HEK293 (cell line): ENCODE measurements around the gene CRTC3.

Source experiments
- CTCF ChIA-PET: fragments of 350-600 bp; formaldehyde crosslinking; extraction: SDS; loops from one replicate; lab custom pipeline; 2021; ENCODE audit warnings: antibody characterized with exemption; lab: Yijun Ruan, JAX
- POLR2A ChIA-PET: fragments of 300-600 bp; formaldehyde crosslinking; extraction: SDS; loops from one replicate; lab custom pipeline; 2020; ENCODE audit warnings: antibody characterized with exemption, inconsistent platforms; lab: Yijun Ruan, JAX
- H3K27ac ChIP-seq: fragments of 200-500 bp; sonication (Bioruptor generic); 2 replicates; pipeline ENCODE4 v1.5.1; 2014; ENCODE audit warnings: low read depth, low read length, control low read depth, inconsistent platforms; ENCODE audit errors: extremely low read depth
- H3K36me3 ChIP-seq, 2 experiments: fragments of 200-500 bp in 1 of 2; sonication (Bioruptor generic) in 1 of 2; 1 replicate in 1 of 2; 2 replicates in 1 of 2; pipeline ENCODE4 v1.5.1; 2014 to 2017; ENCODE audit warnings: inconsistent platforms in 2 of 2, low read length in 2 of 2; ENCODE audit not compliant: control insufficient read depth in 2 of 2, insufficient read depth in 1 of 2
- H3K4me1 ChIP-seq: fragments of 200-500 bp; sonication (Bioruptor generic); 2 replicates; pipeline ENCODE4 v1.5.1; 2014; ENCODE audit warnings: mild to moderate bottlenecking, low read length, inconsistent platforms; ENCODE audit not compliant: control insufficient read depth, insufficient read depth
- H3K4me3 ChIP-seq: 2 replicates; pipeline ENCODE4 v1.5.1; 2011; ENCODE audit warnings: low read depth, mild to moderate bottlenecking, control low read depth, low read length, moderate library complexity
- H3K9me3 ChIP-seq: fragments of 200-500 bp; sonication (Bioruptor generic); 2 replicates; pipeline ENCODE4 v1.5.1; 2014; ENCODE audit warnings: low read depth, low read length, inconsistent platforms; ENCODE audit not compliant: control insufficient read depth, insufficient read depth
- BCL11A ChIP-seq: fragments of 450-650 bp; formaldehyde crosslinking; IDR thresholded peaks from 2 replicates; pipeline ENCODE4 v1.5.1; 2016; ENCODE audit warnings: low read depth, missing biosample characterization, missing genetic modification characterization
- EGR2 ChIP-seq: fragments of 450-650 bp; formaldehyde crosslinking; IDR thresholded peaks from 2 replicates; pipeline ENCODE4 v1.5.1; 2016; ENCODE audit warnings: low read depth, missing biosample characterization, missing genetic modification characterization
- OSR2 ChIP-seq: fragments of 450-650 bp; formaldehyde crosslinking; IDR thresholded peaks from 2 replicates; pipeline ENCODE4 v1.5.1; 2016; ENCODE audit warnings: missing biosample characterization, missing genetic modification characterization
- REPIN1 ChIP-seq: fragments of 450-650 bp; formaldehyde crosslinking; IDR thresholded peaks from 2 replicates; pipeline ENCODE4 v1.5.1; 2017; ENCODE audit warnings: missing biosample characterization, missing genetic modification characterization, low read depth
- ZFHX2 ChIP-seq: fragments of 450-650 bp; formaldehyde crosslinking; conservative IDR thresholded peaks from 2 replicates; pipeline ENCODE4 v1.5.1; 2016; ENCODE audit warnings: missing biosample characterization, missing genetic modification characterization
- ZIC2 ChIP-seq: fragments of 450-650 bp; formaldehyde crosslinking; IDR thresholded peaks from 2 replicates; pipeline ENCODE4 v1.5.1; 2016; ENCODE audit warnings: missing biosample characterization, missing genetic modification characterization
- ZNF530 ChIP-seq: fragments of 450-650 bp; formaldehyde crosslinking; IDR thresholded peaks from 2 replicates; pipeline ENCODE4 v1.5.1; 2016; ENCODE audit warnings: low read depth, missing biosample characterization, missing genetic modification characterization
- ZNF610 ChIP-seq: fragments of 450-650 bp; formaldehyde crosslinking; IDR thresholded peaks from 2 replicates; pipeline ENCODE4 v1.5.1; 2016; ENCODE audit warnings: missing biosample characterization, missing genetic modification characterization, borderline replicate concordance
- ZNF624 ChIP-seq: fragments of 450-650 bp; formaldehyde crosslinking; IDR thresholded peaks from 2 replicates; pipeline ENCODE4 v1.5.1; 2017; ENCODE audit warnings: missing biosample characterization, missing genetic modification characterization
- ZNF704 ChIP-seq: fragments of 450-650 bp; formaldehyde crosslinking; IDR thresholded peaks from 2 replicates; pipeline ENCODE4 v1.5.1; 2016; ENCODE audit warnings: missing biosample characterization, missing genetic modification characterization
- ZNF837 ChIP-seq: fragments of 450-650 bp; formaldehyde crosslinking; IDR thresholded peaks from 2 replicates; pipeline ENCODE4 v1.5.1; 2016; ENCODE audit warnings: missing biosample characterization, missing genetic modification characterization
- TF ChIP-seq, protein P1 (sequence below): sonication (generic); formaldehyde crosslinking; IDR thresholded peaks from 2 replicates; pipeline ENCODE4 v1.8.1; 2022; ENCODE audit warnings: mild to moderate bottlenecking, moderate library complexity, missing genetic modification reagents
- TF ChIP-seq, protein P2 (sequence below): fragments of 450-650 bp; formaldehyde crosslinking; conservative IDR thresholded peaks from 2 replicates; pipeline ENCODE4 v1.5.1; 2016; ENCODE audit warnings: low read depth, missing biosample characterization, missing genetic modification characterization
- TF ChIP-seq, protein P3 (sequence below): fragments of 450-650 bp; formaldehyde crosslinking; IDR thresholded peaks from 2 replicates; pipeline ENCODE4 v1.5.1; 2016; ENCODE audit warnings: missing biosample characterization, missing genetic modification characterization, borderline replicate concordance
- TF ChIP-seq, protein P4 (sequence below): fragments of 450-650 bp; formaldehyde crosslinking; IDR thresholded peaks from 2 replicates; pipeline ENCODE4 v1.5.1; 2016; ENCODE audit warnings: missing biosample characterization, missing genetic modification characterization
- TF ChIP-seq, protein P5 (sequence below): fragments of 450-650 bp; formaldehyde crosslinking; IDR thresholded peaks from 2 replicates; pipeline ENCODE4 v1.5.0; 2017; ENCODE audit warnings: missing biosample characterization, missing genetic modification characterization, borderline replicate concordance

CRTC3 gene

DNA sequence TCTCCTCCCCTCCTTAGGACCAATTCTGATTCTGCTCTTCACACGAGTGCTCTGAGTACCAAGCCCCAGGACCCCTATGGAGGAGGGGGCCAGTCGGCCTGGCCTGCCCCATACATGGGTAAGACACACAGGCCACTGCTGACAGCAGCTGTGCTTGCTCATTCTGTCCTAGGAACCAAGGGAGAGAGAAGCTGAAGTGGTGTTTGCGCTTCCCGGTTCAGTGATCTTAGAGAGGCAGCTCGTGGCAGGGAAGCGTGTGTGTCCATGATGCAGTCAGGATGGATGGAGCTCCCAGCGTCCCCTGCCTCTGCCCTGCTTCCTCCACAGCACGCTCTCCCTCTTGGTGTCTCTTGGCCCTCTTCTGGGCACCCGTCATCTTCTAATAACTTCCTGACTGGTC lies 77.6 kb downstream of the CRTC3 start (continued):
- TF ChIP-seq ZNF704 (tag by site-specific recombination) (no peak), ZNF624 (no peak), BCL11A (tag by site-specific recombination) (no peak), REPIN1 (tag by site-specific recombination) (no peak), ZNF530 (tag by site-specific recombination) (no peak), ZNF610 (tag by site-specific recombination) (no peak)
- TF ChIP-seq, protein P1, sequence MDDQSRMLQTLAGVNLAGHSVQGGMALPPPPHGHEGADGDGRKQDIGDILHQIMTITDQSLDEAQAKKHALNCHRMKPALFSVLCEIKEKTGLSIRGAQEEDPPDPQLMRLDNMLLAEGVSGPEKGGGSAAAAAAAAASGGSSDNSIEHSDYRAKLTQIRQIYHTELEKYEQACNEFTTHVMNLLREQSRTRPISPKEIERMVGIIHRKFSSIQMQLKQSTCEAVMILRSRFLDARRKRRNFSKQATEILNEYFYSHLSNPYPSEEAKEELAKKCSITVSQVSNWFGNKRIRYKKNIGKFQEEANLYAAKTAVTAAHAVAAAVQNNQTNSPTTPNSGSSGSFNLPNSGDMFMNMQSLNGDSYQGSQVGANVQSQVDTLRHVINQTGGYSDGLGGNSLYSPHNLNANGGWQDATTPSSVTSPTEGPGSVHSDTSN (CRISPR knock-in tag), result no peak
- TF ChIP-seq, protein P2, sequence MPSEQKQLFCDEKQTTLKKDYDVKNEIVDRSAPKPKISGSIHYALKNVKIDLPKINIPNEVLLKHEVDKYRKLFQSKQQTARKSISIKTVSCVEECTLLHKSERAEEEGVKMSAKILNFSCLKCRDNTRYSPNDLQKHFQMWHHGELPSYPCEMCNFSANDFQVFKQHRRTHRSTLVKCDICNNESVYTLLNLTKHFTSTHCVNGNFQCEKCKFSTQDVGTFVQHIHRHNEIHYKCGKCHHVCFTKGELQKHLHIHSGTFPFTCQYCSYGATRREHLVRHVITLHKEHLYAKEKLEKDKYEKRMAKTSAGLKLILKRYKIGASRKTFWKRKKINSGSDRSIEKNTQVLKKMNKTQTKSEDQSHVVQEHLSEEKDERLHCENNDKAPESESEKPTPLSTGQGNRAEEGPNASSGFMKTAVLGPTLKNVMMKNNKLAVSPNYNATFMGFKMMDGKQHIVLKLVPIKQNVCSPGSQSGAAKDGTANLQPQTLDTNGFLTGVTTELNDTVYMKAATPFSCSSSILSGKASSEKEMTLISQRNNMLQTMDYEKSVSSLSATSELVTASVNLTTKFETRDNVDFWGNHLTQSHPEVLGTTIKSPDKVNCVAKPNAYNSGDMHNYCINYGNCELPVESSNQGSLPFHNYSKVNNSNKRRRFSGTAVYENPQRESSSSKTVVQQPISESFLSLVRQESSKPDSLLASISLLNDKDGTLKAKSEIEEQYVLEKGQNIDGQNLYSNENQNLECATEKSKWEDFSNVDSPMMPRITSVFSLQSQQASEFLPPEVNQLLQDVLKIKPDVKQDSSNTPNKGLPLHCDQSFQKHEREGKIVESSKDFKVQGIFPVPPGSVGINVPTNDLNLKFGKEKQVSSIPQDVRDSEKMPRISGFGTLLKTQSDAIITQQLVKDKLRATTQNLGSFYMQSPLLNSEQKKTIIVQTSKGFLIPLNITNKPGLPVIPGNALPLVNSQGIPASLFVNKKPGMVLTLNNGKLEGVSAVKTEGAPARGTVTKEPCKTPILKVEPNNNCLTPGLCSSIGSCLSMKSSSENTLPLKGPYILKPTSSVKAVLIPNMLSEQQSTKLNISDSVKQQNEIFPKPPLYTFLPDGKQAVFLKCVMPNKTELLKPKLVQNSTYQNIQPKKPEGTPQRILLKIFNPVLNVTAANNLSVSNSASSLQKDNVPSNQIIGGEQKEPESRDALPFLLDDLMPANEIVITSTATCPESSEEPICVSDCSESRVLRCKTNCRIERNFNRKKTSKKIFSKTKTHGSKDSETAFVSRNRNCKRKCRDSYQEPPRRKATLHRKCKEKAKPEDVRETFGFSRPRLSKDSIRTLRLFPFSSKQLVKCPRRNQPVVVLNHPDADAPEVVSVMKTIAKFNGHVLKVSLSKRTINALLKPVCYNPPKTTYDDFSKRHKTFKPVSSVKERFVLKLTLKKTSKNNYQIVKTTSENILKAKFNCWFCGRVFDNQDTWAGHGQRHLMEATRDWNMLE (tag by site-specific recombination), result no peak
- TF ChIP-seq, all 188 proteins: peak for 0

DNA sequence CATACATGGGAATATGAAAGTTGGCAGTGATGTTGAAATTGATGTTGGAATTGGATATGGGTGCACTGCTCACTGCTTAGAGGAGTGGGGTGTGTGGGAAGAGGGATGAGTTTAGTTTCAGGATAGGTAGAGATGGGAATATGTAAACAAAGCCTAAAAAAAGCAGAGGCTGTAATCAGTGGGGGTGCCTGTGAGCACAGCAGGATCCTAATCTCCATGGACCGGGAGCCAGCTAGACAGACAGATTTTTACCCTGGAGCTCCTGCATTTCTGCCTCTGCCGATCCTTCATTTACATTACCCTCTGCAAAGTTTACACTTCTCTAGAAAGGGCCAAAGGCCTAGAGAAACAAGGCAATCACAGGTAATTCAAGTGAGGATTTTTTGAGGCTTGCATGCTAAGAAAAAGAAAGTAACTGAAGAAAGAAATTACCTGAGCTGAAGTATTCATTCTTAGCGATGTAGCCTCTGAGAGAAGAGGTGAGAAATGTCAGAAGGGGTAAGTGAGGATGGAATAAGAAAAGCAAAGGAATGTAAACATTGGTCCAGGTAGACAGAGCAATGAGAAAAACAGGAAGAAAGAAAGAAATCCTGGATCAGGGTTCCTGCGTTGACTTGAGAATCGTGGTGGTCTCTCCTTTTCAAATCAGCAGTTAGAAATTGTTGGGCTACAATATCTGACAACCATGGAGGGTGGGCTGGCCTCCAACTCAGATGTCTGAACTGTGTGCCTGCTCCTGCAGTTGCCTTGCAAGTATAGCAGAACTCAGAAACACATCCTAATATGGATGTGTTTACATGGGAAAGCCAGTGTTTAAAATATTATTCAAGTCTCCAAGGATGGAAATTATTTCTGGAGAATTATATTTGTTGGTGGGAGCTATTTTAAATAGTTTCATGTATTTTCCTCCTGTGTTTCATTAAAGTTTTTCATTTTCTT lies 79.8 kb downstream of the CRTC3 start:
- ChIA-PET CTCF (no interaction called here), POLR2A (no interaction called here)
- no peak overlapping the region for H3K27ac ChIP-seq
- peaks cover 14 to 40% of the 10 kb centered on the region in 2 experiments for H3K36me3 ChIP-seq
- no peak overlapping the region for H3K4me3 ChIP-seq
- H3K4me1 ChIP-seq, result peaks cover 3% of the 10 kb centered on the region; the same call in 1 of the 2 replicates
- no peaks in the 10 kb centered on the region for H3K9me3 ChIP-seq
- TF ChIP-seq EGR2 (tag by site-specific recombination) (peak; percentile 77), ZIC2 (tag by site-specific recombination) (peak; percentile 56; the same call in 1 of the 2 replicates), OSR2 (tag by site-specific recombination) (0 out of 2 replicates have a peak, but pooled peaks have one; percentile 17), ZFHX2 (tag by site-specific recombination) (peak; percentile 48; the same call in 1 of the 2 replicates), ZNF837 (tag by site-specific recombination) (no peak)
- TF ChIP-seq, protein P3, sequence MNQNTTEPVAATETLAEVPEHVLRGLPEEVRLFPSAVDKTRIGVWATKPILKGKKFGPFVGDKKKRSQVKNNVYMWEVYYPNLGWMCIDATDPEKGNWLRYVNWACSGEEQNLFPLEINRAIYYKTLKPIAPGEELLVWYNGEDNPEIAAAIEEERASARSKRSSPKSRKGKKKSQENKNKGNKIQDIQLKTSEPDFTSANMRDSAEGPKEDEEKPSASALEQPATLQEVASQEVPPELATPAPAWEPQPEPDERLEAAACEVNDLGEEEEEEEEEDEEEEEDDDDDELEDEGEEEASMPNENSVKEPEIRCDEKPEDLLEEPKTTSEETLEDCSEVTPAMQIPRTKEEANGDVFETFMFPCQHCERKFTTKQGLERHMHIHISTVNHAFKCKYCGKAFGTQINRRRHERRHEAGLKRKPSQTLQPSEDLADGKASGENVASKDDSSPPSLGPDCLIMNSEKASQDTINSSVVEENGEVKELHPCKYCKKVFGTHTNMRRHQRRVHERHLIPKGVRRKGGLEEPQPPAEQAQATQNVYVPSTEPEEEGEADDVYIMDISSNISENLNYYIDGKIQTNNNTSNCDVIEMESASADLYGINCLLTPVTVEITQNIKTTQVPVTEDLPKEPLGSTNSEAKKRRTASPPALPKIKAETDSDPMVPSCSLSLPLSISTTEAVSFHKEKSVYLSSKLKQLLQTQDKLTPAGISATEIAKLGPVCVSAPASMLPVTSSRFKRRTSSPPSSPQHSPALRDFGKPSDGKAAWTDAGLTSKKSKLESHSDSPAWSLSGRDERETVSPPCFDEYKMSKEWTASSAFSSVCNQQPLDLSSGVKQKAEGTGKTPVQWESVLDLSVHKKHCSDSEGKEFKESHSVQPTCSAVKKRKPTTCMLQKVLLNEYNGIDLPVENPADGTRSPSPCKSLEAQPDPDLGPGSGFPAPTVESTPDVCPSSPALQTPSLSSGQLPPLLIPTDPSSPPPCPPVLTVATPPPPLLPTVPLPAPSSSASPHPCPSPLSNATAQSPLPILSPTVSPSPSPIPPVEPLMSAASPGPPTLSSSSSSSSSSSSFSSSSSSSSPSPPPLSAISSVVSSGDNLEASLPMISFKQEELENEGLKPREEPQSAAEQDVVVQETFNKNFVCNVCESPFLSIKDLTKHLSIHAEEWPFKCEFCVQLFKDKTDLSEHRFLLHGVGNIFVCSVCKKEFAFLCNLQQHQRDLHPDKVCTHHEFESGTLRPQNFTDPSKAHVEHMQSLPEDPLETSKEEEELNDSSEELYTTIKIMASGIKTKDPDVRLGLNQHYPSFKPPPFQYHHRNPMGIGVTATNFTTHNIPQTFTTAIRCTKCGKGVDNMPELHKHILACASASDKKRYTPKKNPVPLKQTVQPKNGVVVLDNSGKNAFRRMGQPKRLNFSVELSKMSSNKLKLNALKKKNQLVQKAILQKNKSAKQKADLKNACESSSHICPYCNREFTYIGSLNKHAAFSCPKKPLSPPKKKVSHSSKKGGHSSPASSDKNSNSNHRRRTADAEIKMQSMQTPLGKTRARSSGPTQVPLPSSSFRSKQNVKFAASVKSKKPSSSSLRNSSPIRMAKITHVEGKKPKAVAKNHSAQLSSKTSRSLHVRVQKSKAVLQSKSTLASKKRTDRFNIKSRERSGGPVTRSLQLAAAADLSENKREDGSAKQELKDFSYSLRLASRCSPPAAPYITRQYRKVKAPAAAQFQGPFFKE (tag by site-specific recombination), result no peak
- TF ChIP-seq, protein P4, sequence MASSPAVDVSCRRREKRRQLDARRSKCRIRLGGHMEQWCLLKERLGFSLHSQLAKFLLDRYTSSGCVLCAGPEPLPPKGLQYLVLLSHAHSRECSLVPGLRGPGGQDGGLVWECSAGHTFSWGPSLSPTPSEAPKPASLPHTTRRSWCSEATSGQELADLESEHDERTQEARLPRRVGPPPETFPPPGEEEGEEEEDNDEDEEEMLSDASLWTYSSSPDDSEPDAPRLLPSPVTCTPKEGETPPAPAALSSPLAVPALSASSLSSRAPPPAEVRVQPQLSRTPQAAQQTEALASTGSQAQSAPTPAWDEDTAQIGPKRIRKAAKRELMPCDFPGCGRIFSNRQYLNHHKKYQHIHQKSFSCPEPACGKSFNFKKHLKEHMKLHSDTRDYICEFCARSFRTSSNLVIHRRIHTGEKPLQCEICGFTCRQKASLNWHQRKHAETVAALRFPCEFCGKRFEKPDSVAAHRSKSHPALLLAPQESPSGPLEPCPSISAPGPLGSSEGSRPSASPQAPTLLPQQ, result no peak
- TF ChIP-seq, protein P5, sequence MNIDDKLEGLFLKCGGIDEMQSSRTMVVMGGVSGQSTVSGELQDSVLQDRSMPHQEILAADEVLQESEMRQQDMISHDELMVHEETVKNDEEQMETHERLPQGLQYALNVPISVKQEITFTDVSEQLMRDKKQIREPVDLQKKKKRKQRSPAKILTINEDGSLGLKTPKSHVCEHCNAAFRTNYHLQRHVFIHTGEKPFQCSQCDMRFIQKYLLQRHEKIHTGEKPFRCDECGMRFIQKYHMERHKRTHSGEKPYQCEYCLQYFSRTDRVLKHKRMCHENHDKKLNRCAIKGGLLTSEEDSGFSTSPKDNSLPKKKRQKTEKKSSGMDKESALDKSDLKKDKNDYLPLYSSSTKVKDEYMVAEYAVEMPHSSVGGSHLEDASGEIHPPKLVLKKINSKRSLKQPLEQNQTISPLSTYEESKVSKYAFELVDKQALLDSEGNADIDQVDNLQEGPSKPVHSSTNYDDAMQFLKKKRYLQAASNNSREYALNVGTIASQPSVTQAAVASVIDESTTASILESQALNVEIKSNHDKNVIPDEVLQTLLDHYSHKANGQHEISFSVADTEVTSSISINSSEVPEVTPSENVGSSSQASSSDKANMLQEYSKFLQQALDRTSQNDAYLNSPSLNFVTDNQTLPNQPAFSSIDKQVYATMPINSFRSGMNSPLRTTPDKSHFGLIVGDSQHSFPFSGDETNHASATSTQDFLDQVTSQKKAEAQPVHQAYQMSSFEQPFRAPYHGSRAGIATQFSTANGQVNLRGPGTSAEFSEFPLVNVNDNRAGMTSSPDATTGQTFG (tag by site-specific recombination), result no peak
